HG03175 (cell line): ENCODE results near the gene SEC16B.
"Not testable (repeated sequence)": the region's sequence is repeated elsewhere in the genome, so short reads cannot be mapped to it uniquely, and the experiment has no call there.

ENCODE experiments used
- ATAC-seq: cut with Tn5 transposase; IDR thresholded peaks from one replicate; pipeline ENCODE4 v1.9.1; 2021; ENCODE audit warnings: mild to moderate bottlenecking, moderate library complexity; ENCODE audit not compliant: unreplicated experiment

Gene SEC16B, protein sequence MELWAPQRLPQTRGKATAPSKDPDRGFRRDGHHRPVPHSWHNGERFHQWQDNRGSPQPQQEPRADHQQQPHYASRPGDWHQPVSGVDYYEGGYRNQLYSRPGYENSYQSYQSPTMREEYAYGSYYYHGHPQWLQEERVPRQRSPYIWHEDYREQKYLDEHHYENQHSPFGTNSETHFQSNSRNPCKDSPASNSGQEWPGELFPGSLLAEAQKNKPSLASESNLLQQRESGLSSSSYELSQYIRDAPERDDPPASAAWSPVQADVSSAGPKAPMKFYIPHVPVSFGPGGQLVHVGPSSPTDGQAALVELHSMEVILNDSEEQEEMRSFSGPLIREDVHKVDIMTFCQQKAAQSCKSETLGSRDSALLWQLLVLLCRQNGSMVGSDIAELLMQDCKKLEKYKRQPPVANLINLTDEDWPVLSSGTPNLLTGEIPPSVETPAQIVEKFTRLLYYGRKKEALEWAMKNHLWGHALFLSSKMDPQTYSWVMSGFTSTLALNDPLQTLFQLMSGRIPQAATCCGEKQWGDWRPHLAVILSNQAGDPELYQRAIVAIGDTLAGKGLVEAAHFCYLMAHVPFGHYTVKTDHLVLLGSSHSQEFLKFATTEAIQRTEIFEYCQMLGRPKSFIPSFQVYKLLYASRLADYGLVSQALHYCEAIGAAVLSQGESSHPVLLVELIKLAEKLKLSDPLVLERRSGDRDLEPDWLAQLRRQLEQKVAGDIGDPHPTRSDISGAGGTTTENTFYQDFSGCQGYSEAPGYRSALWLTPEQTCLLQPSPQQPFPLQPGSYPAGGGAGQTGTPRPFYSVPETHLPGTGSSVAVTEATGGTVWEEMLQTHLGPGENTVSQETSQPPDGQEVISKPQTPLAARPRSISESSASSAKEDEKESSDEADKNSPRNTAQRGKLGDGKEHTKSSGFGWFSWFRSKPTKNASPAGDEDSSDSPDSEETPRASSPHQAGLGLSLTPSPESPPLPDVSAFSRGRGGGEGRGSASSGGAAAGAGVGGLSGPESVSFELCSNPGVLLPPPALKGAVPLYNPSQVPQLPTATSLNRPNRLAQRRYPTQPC

DNA sequence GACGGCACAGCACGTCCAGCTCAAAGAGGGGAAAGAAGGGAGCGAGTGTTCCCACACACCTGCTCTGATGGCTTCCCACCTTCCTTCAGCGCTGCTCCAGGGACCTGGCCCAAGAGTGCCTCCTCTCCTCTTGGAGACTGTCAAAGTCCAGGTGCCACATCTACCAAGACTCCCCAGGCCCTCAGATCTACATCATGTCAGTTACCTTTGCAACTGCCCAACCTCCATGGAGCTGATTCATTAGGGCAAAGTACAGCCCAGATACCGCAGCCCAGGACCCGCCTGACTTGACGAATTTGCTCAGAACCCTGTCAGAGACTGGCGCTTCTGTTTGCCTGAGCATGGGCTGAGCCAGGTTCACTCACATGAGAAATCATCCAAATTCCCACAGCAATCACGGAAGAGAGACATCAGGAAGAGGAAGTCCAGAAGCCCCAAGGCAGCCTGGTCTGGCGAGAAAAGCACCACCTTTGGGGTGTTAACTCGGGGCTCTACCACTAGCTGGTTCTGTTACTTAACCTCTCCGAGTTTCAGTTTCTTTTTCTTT is at the start of gene SEC16B:
Gene SEC16B, minus strand, starts transcription at position 234 of the 547 bp plus-strand sequence. CDS start 2,077 bp downstream, outside the sequence.
- ATAC-seq: no peak

DNA sequence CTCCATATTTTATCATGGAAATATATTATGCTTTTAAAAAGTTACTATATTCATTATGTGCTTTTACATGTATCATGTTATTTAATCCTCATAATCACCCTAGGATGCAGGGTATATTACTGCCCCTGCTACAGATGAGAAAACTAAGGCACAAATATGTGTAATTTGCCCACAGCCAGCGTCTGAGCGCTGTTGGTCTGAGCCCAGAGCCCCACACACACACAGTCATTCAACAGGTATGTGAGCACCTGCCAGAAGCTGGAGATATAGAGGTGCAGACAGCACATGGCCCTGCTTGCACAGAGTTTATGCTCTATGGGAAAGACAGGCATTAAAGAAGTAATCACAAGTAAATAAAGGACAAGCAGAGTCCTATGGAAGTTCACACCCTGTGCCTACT is 49.8 kb upstream of the SEC16B start:
- ATAC-seq: no peak

GRCh38 chr1:178019208-178019607 is 49.4 kb upstream of the SEC16B start:
- ATAC-seq: no peak

- ATAC-seq: no peak
Measured at GRCh38 chr1:178017517-178017916, 47.7 kb upstream of the SEC16B start.

DNA sequence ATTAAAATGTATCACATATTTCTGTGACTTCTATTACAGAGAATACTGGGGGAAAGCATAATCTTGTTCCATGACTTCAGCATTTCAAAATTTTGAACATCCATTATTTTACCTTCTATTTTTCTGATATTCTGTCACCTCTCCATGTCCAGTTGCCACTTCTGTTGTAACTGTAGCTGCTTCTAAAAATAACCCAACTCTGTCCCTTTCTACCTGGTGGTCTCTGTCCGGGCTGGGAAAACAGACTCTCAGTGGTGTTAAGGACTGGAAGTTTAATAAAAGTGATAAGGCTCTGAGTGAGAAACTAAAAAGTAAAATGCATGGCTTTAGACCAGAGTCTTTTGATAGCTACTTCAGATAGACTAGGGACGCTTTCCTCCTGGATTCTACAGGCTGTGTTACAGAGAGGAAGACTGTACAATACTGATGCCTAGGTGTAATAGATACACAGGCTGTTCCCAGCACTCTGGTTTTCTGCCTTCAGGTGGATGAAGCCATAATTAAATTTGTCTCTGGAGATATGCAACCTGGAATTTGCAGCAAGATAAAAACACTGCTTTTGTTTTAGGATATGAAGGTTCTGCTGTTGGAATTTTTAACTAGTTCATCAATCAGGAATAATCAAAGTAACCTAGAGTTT is 42.1 kb upstream of the SEC16B start:
- ATAC-seq: no peak

DNA sequence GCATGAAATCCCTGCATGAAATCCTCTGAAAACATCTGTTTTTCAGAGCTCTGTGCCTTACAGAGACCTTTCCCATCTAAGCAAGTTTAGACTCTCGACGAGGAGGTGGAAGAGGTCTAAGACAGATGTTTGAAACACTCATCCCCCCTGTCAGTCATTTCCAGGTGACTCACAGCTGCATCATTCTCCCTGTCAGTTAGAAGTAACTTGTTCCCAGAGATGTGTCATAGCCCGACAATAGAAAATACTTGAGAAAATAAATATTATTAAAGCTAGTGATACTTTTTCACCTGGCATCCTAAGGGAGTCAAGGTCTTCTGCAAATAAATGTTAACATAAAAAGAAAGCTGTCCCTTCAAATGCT is 41.6 kb upstream of the SEC16B start:
- no peak for ATAC-seq

DNA sequence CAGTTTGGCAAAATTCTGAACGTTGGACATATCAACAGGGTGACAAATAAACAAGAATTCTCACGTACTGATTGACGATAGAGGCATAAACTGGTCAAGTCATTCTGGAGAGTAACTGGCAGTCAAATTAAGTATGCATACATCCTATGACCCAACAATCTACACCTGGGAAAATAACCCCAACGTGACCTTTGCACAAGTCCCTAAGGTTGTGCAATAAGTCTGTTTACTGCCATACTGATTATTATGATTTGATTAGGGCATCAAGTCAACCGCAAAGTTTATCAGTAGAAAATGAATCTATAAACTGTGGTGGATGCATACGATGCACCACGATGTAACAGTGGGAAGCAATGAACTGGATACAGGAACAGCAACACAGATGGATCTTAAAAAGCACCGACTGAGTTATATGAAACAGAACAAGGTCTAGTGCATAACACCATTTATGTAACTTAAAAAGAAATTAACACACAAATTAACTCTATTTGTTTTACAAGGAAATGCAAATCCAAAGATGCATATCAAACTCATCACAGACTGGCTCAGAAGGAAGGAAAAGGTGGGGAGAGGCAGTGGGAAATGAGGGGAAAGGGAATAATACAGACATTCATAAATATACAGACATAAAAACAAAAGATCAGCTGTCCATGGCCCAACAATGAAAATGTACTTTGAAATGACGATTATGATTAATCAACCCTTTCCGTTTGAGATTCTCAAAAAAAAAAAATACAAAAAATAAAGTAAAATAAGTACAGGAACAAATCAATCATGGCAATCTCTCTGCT is 41.0 kb upstream of the SEC16B start:
- no peak for ATAC-seq

DNA sequence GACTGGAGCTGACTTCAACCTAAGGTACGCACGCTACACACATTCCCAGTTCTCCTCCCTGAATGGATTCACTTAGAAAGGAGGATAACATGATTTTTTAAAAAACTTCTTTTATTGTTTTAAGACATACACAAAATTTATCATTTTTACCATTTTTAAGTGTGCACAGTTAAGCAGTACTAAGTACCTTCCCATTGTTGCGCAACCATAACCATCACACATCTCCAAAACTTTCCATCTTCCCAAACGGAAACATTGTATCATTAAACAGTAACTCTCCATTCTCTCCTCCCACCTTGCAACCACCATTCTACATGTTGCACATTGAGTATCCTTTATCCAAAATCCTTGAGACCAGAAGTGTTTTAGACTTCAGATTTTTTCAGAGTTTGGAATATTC is 36.2 kb upstream of the SEC16B start:
- ATAC-seq: no peak

- no peak for ATAC-seq
Measured at GRCh38 chr1:178005450-178005849, 35.6 kb upstream of the SEC16B start.

- no peak for ATAC-seq
Measured at GRCh38 chr1:178004926-178005391, 35.1 kb upstream of the SEC16B start.

GRCh38 chr1:177998696-177999631 is 29.1 kb upstream of the SEC16B start:
- no peak for ATAC-seq

DNA sequence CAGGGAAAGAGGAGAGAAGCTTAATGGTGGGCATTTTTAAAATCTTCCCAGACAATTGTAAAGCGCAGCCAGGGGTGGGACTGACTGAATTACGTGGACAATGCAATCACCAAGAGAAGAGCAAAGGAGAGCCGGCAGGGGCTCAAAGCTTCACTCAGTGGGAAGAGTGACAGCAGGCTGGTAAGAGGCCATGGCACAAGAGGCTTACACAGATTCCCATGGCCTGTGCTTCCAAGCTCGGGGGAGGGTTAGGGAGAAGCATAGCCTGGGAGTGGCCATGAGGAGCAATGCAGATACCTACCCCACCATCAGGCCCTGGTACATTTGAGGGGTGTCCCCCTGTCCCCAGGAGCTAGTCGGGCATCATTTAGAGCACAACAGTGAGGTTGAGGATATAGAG is 27.1 kb upstream of the SEC16B start:
- ATAC-seq: no peak

DNA sequence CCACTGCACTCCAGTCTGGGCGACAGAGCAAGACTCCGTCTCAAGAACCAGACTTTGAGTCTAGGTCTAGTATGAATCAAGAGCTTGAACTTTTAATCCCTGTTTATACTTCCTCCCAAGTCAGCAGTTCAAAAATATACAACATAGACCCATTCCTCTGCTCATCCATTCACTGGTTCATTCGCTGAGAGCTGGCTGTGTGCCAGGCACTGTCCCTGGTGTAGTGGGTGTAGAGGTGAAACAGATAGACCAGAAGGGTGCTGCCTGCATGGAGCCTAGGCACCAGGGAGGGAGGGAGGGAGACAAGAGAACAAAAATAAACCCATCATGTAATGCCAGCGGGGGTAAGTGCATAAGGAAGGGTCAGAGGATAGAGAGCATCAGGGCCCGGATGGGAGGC is 25.5 kb upstream of the SEC16B start:
- no peak for ATAC-seq

DNA sequence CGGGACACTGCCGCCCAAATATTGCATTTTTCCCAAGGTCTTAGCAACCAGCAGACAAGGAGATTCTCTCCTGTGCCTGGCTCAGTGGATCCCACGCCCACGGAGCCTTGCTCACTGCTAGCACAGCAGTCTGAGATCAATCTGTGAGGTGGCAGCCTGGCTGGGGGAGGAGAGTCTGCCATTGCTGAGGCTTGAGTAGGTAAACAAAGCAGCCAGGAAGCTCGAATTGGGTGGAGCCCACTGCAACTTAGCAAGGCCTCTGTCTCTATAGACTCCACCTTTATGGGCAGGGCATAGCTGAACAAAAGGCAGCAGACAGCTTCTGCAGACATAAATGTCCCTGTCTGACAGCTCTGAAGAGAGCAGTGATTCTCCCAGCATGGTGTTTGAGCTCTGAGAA is 16.4 kb upstream of the SEC16B start:
- not testable (repeated sequence) for ATAC-seq

- no peak for ATAC-seq
Measured at GRCh38 chr1:177984761-177985160, 14.9 kb upstream of the SEC16B start.

DNA sequence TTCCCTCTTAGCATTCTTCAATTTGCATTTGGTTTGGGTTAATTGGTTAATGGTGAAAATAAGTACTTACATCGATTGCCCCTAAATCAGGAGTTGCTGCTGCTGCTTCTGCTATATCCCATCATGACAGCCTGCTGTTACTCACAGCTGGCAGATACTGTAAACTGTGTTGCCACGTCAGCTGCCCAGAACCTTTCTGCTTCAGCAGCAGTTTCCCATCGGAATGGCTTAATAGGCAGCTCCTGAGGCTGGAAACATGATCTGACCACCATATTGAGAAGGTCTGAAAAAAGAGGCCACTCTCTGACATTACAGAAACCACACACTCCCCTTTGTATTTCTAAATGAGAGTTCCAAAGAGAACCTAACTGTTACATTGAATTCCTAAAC is 14.3 kb upstream of the SEC16B start:
- ATAC-seq: no peak

- no peak for ATAC-seq
Measured at GRCh38 chr1:177983482-177984135, 13.8 kb upstream of the SEC16B start.

- no peak for ATAC-seq
Measured at GRCh38 chr1:177983077-177983476, 13.2 kb upstream of the SEC16B start.
